Measurements from ENCODE around the gene NQO2. TPM values are rescaled to one million over a fixed set of nuclear protein-coding genes. Genes with fewer than 3 reads are reported as not detected.

The NQO2 gene
- total RNA-seq, 1 donor from 2014 or later: 19.2 TPM

DNA sequence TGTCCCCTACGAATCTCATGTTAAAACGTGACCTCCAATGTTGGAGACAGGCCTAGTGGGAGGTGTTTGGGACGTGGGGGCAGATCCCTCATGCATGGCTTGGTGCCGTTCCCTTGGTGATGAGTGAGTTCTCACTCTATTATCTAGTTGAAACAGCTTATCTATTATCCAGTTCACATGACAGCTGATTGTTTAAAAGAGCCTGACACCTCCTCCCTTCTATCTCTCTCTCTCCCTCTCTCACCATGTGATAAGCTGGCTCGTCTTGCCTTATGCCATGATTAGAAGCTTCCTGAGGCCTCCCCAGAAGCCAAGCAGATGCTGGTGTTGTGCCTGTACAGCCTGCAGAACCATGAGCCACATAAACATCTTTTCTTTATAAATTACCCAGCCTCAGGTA lies 35.7 kb downstream of the NQO2 start:
- TF ChIP-seq, protein P1, sequence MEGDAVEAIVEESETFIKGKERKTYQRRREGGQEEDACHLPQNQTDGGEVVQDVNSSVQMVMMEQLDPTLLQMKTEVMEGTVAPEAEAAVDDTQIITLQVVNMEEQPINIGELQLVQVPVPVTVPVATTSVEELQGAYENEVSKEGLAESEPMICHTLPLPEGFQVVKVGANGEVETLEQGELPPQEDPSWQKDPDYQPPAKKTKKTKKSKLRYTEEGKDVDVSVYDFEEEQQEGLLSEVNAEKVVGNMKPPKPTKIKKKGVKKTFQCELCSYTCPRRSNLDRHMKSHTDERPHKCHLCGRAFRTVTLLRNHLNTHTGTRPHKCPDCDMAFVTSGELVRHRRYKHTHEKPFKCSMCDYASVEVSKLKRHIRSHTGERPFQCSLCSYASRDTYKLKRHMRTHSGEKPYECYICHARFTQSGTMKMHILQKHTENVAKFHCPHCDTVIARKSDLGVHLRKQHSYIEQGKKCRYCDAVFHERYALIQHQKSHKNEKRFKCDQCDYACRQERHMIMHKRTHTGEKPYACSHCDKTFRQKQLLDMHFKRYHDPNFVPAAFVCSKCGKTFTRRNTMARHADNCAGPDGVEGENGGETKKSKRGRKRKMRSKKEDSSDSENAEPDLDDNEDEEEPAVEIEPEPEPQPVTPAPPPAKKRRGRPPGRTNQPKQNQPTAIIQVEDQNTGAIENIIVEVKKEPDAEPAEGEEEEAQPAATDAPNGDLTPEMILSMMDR (IDR thresholded peaks at IDR 0.05; ENCODE audit: insufficient read depth, low read length, poor library complexity, severe bottlenecking): no peak
- Histone ChIP-seq H3K4me3 (ENCODE audit: low read depth, low read length) (no peak overlapping the region), H3K27me3 (ENCODE audit: control insufficient read depth, insufficient read depth, low read length) (no peaks in the 10 kb centered on the region), H3K36me3 (ENCODE audit: control insufficient read depth, insufficient read depth, low read length) (no peaks in the 10 kb centered on the region)
- no peak for DNase-seq (ENCODE audit: low read depth)

DNA sequence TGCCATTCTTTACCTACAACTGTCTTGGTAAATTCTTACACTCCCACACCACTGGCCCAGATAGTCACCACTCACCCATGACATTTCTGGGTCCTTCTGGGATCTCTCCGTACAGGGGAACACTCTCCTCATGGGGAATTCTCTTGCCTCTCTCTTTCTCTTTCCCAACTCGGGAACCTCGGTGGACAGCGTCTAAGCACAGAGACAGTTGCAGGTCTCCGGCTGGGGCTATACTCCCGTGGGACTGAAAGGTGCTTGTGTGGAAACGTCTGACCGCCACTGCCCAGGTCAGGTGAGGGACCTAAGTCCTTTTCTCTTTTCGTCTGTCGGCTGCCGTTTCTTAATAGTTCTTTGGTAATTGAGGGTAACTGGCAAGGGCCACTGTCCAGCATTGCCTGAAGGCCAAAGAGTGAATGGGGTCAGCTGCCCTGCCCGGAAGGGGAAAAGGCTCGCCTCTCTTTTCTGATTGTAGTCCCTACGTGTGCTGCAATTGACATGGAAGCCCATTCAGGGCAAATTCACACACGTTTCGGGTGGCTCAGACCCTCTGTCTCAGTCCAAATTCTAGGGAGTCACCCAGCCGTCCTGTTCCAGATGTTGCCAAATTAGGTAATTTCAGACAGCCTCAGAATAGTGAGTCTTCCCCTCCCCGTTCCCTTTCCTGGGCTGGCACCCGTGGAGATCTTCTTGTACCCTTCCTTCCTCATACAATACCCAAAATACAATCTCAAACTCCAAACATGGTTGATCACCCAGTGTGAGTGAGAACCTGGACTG lies 37.4 kb downstream of the NQO2 start:
- Histone ChIP-seq H3K36me3 (ENCODE audit: control insufficient read depth, insufficient read depth, low read length) (no peaks in the 10 kb centered on the region), H3K4me3 (ENCODE audit: low read depth, low read length) (no peak overlapping the region), H3K27me3 (ENCODE audit: control insufficient read depth, insufficient read depth, low read length) (no peaks in the 10 kb centered on the region)
- TF ChIP-seq, protein P1 (IDR thresholded peaks at IDR 0.05; ENCODE audit: insufficient read depth, low read length, poor library complexity, severe bottlenecking): no peak
- DNase-seq (ENCODE audit: low read depth): no peak

DNA sequence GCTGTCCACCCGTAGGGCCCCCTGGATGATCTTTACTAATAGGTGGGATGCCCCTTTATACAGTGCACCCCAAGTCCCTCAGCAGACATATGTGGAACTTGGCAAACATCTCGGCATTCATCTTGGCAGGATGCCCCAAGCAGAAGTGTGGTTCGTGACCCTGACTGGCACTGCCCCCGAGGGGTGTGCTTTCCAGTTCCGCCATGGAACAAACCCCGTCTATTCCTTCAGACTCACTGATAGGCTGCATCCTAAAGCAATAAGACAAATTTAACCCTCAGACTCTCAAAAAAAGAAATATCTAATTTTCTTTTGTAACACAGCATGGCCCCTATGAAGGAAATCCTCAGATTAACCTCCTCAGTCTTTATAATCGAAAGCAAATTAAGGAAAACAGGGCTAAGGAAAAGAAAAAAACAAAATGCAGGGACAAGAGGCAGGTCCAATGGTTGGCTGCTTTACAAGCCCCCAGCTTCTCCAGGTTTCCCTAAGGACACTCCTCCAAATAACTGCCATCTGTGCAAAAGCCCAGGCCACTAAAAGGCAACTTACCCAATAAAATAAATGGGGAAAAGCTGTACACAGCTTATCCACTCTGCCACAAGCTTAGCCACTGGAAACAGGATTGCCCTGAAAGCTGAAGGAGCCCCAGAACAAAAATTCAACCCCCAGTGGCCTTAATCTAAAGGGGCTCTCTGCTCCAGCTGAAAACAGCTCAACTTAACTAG lies 38.1 kb downstream of the NQO2 start:
- Histone ChIP-seq H3K27me3 (ENCODE audit: control insufficient read depth, insufficient read depth, low read length) (no peaks in the 10 kb centered on the region), H3K36me3 (ENCODE audit: control insufficient read depth, insufficient read depth, low read length) (no peaks in the 10 kb centered on the region), H3K4me3 (ENCODE audit: low read depth, low read length) (no peak overlapping the region)
- TF ChIP-seq, protein P1 (IDR thresholded peaks at IDR 0.05; ENCODE audit: insufficient read depth, low read length, poor library complexity, severe bottlenecking): no peak
- no peak for DNase-seq (ENCODE audit: low read depth)

DNA sequence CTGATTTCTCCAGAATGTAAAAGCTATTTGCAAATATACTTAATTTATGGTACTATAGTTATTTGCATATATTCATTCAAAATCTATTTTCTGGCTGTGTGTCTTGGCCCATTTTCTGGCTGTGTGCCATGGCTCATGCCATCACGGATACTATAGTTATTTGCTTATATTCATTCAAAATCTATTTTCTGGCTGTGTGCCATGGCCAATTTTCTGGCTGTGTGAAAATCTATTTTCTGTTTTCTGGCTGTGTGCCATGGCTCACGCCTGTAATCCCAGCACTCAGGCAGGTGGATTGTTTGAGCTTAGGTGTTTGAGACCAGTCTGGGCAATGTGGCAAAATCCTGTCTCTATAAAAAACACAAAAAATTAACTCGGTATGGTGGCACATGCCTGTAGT lies 39.7 kb downstream of the NQO2 start:
- no peak for DNase-seq (ENCODE audit: low read depth)
- H3K4me3 ChIP-seq (ENCODE audit: low read depth, low read length): no peak overlapping the region
- no peaks in the 10 kb centered on the region for H3K36me3 ChIP-seq (ENCODE audit: control insufficient read depth, insufficient read depth, low read length)
- TF ChIP-seq, protein P1 (IDR thresholded peaks at IDR 0.05; ENCODE audit: insufficient read depth, low read length, poor library complexity, severe bottlenecking): no peak
- no peaks in the 10 kb centered on the region for H3K27me3 ChIP-seq (ENCODE audit: control insufficient read depth, insufficient read depth, low read length)

DNA sequence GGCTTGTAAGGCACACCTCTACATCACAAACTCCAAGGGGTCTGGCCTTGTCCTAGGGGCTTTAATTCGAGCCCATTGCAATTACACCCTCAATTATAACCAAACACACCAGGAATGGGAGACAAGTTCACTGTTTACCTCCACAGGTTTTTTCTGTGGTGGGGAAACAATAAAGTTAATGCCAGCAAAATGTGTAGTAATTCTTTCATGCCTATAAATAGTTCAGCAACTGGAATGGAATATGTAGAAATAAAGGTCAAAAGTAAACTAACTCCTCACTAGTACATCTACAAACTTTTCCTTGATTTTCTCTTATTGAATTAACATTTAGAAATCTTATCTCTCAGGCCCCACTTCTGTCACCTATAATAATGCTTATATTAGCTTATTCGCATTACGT lies 41.5 kb downstream of the NQO2 start:
- TF ChIP-seq, protein P1 (IDR thresholded peaks at IDR 0.05; ENCODE audit: insufficient read depth, low read length, poor library complexity, severe bottlenecking): no peak

More for the DNA sequence above, 41.5 kb downstream of the NQO2 start:
- Histone ChIP-seq H3K4me3 (ENCODE audit: low read depth, low read length) (no peak overlapping the region), H3K27me3 (ENCODE audit: control insufficient read depth, insufficient read depth, low read length) (no peaks in the 10 kb centered on the region), H3K36me3 (ENCODE audit: control insufficient read depth, insufficient read depth, low read length) (no peaks in the 10 kb centered on the region)
- DNase-seq (ENCODE audit: low read depth): no peak

All from kidney epithelial cell (primary cell).